Brain microvascular endothelial cell (primary cell): Measurements from ENCODE around the gene ZNF566.

Source experiments
- DNase-seq: peaks from one replicate; pipeline ENCODE4 v3.0.0-alpha.2; 2020
- H3K27ac ChIP-seq: fragments of 250-450 bp; sonication (Bioruptor Pico); 2 replicates; pipeline ENCODE4 v1.5.1; 2020; ENCODE audit warnings: mild to moderate bottlenecking, moderate library complexity
- H3K27me3 ChIP-seq: fragments of 250-450 bp; sonication (Bioruptor Pico); replicated peaks from 2 replicates; pipeline ENCODE4 v1.5.1; 2020; ENCODE audit warnings: mild to moderate bottlenecking
- H3K36me3 ChIP-seq: fragments of 250-450 bp; sonication (Bioruptor Pico); replicated peaks from 2 replicates; pipeline ENCODE4 v1.5.1; 2020; ENCODE audit warnings: mild to moderate bottlenecking
- H3K4me3 ChIP-seq: 2 replicates; pipeline ENCODE4 v1.5.1; 2011; ENCODE audit warnings: low read depth, mild to moderate bottlenecking, control low read depth, low read length, moderate library complexity
- in situ Hi-C: cut with HindIII; loops from 2 replicates; pipeline ENCODE4 v1.10.0; 2017; ENCODE audit warnings: low sequenced_read_pairs, low pct_ligation_motif_present
- TF ChIP-seq, protein P1 (sequence below): IDR thresholded peaks from 2 replicates; pipeline ENCODE4 v1.5.1; 2011; ENCODE audit warnings: low read depth, mild to moderate bottlenecking, moderate library complexity, low read length, control low read depth, inconsistent platforms; ENCODE audit errors: missing control alignments

The ZNF566 gene

DNA sequence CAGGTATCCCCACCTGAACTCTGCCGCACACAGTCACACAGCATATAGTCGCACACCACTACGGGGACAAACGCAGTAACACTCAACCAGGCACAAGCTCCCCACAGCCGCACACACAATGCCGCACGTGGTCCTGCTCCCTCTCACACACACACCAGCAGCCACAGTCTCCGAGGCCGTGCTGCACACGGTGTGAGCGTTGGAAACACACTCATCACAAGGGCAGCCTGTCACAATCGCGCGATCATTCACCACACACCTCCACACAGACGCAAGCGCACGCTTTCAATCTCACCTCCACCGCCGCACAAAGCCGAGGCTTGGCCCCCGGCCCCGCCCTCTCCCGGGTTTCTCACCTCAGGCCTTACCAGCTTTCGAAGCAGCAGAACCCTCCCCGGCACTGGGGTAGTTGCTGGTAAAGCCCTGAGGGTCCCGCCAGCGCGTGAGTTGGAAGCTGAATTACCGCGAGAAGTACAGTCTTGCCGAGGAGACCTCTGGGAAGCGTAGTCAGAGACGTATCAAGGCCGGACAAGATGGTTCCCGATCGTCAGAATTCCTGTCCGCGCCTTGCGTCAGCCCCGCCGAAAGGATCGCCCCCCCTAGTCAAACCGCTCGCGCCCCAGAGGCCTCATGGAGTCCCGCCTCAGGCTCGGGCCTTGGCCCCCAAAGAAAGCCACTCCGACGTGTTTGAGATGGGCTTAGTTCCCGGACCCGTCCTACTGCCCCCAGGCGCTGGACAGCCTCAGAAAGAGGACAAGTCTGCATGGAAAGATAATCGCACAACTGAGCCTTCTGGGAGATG, at the start of gene ZNF566:
Gene ZNF566 (minus strand): TSS at position 444 of the 802 bp plus-strand sequence. CDS start 13,004 bp downstream, outside the sequence.
- TF ChIP-seq, protein P1, sequence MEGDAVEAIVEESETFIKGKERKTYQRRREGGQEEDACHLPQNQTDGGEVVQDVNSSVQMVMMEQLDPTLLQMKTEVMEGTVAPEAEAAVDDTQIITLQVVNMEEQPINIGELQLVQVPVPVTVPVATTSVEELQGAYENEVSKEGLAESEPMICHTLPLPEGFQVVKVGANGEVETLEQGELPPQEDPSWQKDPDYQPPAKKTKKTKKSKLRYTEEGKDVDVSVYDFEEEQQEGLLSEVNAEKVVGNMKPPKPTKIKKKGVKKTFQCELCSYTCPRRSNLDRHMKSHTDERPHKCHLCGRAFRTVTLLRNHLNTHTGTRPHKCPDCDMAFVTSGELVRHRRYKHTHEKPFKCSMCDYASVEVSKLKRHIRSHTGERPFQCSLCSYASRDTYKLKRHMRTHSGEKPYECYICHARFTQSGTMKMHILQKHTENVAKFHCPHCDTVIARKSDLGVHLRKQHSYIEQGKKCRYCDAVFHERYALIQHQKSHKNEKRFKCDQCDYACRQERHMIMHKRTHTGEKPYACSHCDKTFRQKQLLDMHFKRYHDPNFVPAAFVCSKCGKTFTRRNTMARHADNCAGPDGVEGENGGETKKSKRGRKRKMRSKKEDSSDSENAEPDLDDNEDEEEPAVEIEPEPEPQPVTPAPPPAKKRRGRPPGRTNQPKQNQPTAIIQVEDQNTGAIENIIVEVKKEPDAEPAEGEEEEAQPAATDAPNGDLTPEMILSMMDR, result peak; percentile 25
- in situ Hi-C loops, result no loop called here
- Histone ChIP-seq H3K27me3 (no peaks in the 10 kb centered on the region), H3K36me3 (no peaks in the 10 kb centered on the region), H3K27ac (peak within 1 kb of the TSS; percentile 94), H3K4me3 (peak within 1 kb of the TSS; percentile 89)
- peak; percentile 96 for DNase-seq

DNA sequence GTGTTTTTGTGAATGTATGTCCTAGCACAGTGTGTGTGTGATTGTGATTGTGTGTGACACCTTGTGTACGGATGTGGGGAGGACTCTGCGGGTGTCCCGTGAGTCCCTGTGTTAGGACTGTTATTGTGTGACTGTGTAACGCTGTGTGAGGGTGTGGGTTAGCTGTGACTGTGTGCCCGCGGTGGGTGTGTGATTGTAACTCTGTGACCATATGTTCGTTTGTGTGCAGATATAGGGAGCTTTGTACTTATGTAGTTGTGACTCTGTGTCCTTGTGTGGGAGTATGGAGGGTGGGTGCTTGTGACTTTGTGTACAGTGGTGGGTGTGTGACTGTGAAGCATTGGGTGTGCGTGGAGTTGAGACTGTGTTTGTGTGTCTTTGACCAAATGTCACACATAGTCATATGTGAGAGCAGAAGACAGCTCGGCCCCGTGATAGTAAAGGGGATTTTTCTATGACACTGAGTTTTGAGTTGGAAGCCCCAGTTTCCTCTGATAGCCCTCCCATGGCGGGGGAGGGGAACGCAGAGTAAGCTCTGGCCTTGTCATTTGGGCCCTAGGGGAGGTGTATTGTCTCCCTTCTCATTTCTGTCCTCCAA, 39.7 kb upstream of the ZNF566 start:
- H3K27ac ChIP-seq, result peak overlapping the region; percentile 86
- in situ Hi-C loops, result no loop called here
- H3K36me3 ChIP-seq, result peaks cover 9% of the 10 kb centered on the region
- TF ChIP-seq, protein P1, result no peak
- no peak for DNase-seq
- H3K27me3 ChIP-seq, result no peaks in the 10 kb centered on the region
- H3K4me3 ChIP-seq, result peak overlapping the region; percentile 77

DNA sequence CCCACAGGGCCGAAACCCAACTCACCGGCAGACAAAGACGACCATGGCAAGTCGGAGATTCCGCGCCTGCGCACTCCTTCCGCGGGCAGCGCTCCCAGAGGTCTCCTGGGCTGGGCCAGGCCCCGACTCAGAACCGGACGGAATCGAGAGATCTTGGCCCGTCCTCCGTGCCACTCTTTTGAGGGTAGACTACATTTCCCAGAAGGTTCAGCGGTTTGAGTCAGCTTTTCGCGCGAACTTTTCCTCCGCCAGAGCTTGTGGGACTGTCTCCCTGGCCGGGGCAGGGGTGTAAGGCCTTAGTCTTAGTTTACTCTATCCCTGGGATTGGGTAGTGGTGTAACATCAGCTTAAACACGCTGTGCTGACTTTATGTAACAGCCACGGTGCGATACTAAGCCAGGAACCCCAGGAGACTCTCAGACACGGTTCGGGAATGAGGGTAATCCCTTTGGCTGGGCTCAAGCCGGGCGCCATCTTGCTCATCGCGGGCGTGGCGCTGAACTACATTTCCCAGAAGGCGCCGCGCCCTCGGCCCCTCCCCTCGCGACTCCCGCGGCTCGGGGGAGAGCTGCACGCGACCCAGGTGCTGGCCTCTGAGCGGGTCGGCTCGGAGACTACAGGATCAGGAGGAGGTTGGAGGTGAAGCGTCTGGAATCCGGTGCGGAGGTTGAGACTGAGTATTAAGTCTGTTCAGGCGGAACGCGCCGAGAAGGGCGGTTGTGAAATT, 39.0 kb upstream of the ZNF566 start, which contains the start of gene ZNF260:
Gene ZNF260 (minus strand): TSS at position 78 of the 727 bp plus-strand sequence. CDS start 13,033 bp downstream, outside the sequence.
- in situ Hi-C loops, result no loop called here
- Histone ChIP-seq H3K4me3 (peak within 1 kb of the TSS; percentile 77), H3K36me3 (peaks cover 13% of the 10 kb centered on the region), H3K27me3 (no peaks in the 10 kb centered on the region), H3K27ac (peak within 1 kb of the TSS; percentile 86)
- TF ChIP-seq, protein P1, result peak; percentile 27
- peak; percentile 97 for DNase-seq

DNA sequence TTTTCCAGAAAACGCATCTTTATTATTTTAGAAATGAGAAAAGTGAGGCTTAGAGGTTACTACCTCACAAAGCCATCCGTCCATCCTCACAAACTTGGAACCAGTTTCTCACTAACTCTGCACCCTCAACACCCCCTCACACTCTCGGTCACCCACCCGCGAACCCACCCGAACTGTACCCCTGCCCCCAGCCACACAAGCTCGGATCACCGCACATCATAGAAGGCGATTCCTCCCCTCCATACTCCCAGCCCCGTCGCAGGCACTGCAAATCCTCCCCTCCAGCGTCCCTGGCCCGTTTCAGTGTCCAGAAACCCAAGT, 38.5 kb upstream of the ZNF566 start:
- H3K36me3 ChIP-seq, result peaks cover 17% of the 10 kb centered on the region
- in situ Hi-C loops, result no loop called here

DNA sequence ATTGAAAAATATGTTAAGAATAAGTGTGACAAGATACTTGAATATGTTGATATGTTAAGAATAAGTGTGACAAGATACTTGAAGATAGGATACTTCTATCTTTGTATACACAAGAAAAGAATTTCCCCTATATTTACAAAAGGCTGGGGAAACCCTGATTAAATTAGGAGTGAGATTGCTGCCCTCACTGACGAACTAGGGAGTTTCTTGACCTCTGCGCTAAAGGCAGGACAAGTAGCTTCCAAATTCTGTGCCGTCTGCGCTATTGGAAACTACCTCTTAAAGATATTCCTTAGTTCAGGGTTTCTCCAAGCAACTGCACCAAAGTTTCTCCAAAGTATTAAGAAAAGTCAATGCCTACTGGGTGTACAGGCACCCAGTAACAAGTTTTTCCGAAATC, 38.0 kb upstream of the ZNF566 start:
- H3K27ac ChIP-seq, result peak overlapping the region; percentile 86
- DNase-seq, result no peak
- H3K27me3 ChIP-seq, result no peaks in the 10 kb centered on the region
- H3K36me3 ChIP-seq, result peaks cover 17% of the 10 kb centered on the region
- H3K4me3 ChIP-seq, result peak overlapping the region; percentile 77
- TF ChIP-seq, protein P1, result no peak
- in situ Hi-C loops, result no loop called here

More for the DNA sequence above, 38.5 kb upstream of the ZNF566 start:
- H3K27me3 ChIP-seq, result no peaks in the 10 kb centered on the region
- H3K4me3 ChIP-seq, result peak overlapping the region; percentile 77
- TF ChIP-seq, protein P1, result no peak
- no peak for DNase-seq
- H3K27ac ChIP-seq, result peak overlapping the region; percentile 86
